Transverse colon (tissue), 3 donors: ENCODE data around the gene KNDC1.

Experiments used
- CTCF ChIP-seq, 5 experiments: fragments of 200-600 bp in 3 of 5; fragments of 450-650 bp in 2 of 5; sonication (generic) in 3 of 5; IDR thresholded peaks; 1 replicate in 2 of 5; 2 replicates in 3 of 5; pipeline ENCODE4 v1.5.1; 2016 to 2017; ENCODE audit warnings: antibody characterized with exemption in 5 of 5, inconsistent platforms in 3 of 5, mild to moderate bottlenecking in 2 of 5, moderate library complexity in 1 of 5
- POLR2A ChIP-seq: fragments of 450-650 bp; IDR thresholded peaks from one replicate; pipeline ENCODE4 v1.6.1; 2016; ENCODE audit warnings: antibody characterized with exemption, mild to moderate bottlenecking, moderate library complexity

GRCh38 chr10:133135116-133135465 lies 24.9 kb upstream of the KNDC1 start:
- no peak for TF ChIP-seq POLR2A
- TF ChIP-seq CTCF (IDR thresholded peaks at IDR 0.05), result no peak
